ENCODE measurements around the gene CCDC51. TPM values are rescaled to one million over a fixed set of nuclear protein-coding genes. Genes with fewer than 3 reads are reported as not detected.

The CCDC51 gene
- total and polyA plus RNA-seq, 9 of the 15 experiments (the other 6 are each of a cell fraction or from before 2014, with no cell fraction given), result 6.5 to 18.6 (median 15.7) TPM

DNA sequence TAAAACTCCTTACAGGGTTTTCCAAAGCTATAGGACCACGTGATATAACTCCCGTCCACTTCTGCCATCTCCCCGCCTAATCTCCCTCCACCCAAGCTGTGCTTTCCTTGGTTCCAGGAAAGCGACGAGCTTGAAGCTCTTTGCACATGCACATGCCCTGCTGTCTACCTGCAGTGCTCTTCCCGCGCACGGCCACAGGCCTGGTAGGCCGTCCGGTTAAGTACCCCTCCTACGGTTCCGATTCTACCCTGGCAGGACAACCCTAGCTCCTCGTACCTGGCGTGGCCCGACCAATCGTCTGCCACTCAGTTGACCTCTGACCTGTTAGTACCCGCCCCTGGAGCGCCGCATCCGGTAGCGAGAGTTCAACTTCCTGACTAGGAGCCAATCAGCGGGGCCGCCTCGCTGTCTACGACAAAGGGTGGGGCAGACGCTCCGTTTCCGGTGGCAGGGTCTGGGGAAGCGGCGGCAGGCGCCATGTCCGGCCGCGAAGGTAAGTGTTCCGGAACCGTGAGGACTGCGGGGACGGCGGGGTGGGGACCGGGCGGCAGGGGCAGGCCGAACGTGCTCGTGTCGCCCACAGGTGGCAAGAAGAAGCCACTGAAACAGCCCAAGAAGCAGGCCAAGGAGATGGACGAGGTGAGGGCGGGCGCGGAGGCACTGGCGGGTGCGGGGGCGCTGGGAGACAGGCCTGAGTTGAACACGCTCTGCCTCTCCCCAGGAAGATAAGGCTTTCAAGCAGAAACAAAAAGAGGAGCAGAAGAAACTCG is at the start of gene CCDC51, which contains the start of gene TMA7 (continued):
- TF ChIP-seq, protein P1, sequence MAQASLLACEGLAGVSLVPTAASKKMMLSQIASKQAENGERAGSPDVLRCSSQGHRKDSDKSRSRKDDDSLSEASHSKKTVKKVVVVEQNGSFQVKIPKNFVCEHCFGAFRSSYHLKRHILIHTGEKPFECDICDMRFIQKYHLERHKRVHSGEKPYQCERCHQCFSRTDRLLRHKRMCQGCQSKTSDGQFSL (CRISPR knock-in tag; IDR thresholded peaks at IDR 0.05), result 0 out of 2 replicates have a peak, but pooled peaks have one; percentile 25
- TF ChIP-seq, protein P1 (tag; IDR thresholded peaks at IDR 0.05), result no peak
- TF ChIP-seq, protein P2, sequence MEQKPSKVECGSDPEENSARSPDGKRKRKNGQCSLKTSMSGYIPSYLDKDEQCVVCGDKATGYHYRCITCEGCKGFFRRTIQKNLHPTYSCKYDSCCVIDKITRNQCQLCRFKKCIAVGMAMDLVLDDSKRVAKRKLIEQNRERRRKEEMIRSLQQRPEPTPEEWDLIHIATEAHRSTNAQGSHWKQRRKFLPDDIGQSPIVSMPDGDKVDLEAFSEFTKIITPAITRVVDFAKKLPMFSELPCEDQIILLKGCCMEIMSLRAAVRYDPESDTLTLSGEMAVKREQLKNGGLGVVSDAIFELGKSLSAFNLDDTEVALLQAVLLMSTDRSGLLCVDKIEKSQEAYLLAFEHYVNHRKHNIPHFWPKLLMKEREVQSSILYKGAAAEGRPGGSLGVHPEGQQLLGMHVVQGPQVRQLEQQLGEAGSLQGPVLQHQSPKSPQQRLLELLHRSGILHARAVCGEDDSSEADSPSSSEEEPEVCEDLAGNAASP (IDR thresholded peaks at IDR 0.05), result no peak
- TF ChIP-seq HDAC2 (IDR thresholded peaks at IDR 0.05) (0 out of 2 replicates have a peak, but pooled peaks have one; percentile 45), NFIC (IDR thresholded peaks at IDR 0.05) (0 out of 2 replicates have a peak, but pooled peaks have one; percentile 33), FOXP1 (CRISPR knock-in tag; IDR thresholded peaks at IDR 0.05) (no peak), ZNF707 (CRISPR knock-in tag; conservative IDR thresholded peaks at IDR 0.05) (no peak), MAFG (tag; conservative IDR thresholded peaks at IDR 0.05) (no peak), ZC3H11A (IDR thresholded peaks at IDR 0.05; ENCODE audit: low read depth, low read length) (no peak), ZNF124 (CRISPR knock-in tag; IDR thresholded peaks at IDR 0.05) (no peak), PTBP1 (IDR thresholded peaks at IDR 0.05; ENCODE audit: low read depth, low read length) (no peak), PHF8 (IDR thresholded peaks at IDR 0.05; ENCODE audit: borderline replicate concordance, low read length) (peak; percentile 91; the same call in 1 of the 2 replicates), PHF20 (IDR thresholded peaks at IDR 0.05; ENCODE audit: partially characterized antibody) (peak; percentile 75), CBX8 (IDR thresholded peaks at IDR 0.05; ENCODE audit: borderline replicate concordance, extremely low read depth, low read depth, low read length, poor library complexity, severe bottlenecking) (no peak), ZNF165 (CRISPR knock-in tag; IDR thresholded peaks at IDR 0.05; ENCODE audit: borderline replicate concordance) (0 out of 2 replicates have a peak, but pooled peaks have one; percentile 38)
- TF ChIP-seq, protein P3, sequence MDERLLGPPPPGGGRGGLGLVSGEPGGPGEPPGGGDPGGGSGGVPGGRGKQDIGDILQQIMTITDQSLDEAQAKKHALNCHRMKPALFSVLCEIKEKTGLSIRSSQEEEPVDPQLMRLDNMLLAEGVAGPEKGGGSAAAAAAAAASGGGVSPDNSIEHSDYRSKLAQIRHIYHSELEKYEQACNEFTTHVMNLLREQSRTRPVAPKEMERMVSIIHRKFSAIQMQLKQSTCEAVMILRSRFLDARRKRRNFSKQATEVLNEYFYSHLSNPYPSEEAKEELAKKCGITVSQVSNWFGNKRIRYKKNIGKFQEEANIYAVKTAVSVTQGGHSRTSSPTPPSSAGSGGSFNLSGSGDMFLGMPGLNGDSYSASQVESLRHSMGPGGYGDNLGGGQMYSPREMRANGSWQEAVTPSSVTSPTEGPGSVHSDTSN (CRISPR knock-in tag; IDR thresholded peaks at IDR 0.05; ENCODE audit: low read depth), result no peak
- TF ChIP-seq, protein P3 (tag; conservative IDR thresholded peaks at IDR 0.05; ENCODE audit: low read depth), result peak; percentile 49
- TF ChIP-seq, protein P4, sequence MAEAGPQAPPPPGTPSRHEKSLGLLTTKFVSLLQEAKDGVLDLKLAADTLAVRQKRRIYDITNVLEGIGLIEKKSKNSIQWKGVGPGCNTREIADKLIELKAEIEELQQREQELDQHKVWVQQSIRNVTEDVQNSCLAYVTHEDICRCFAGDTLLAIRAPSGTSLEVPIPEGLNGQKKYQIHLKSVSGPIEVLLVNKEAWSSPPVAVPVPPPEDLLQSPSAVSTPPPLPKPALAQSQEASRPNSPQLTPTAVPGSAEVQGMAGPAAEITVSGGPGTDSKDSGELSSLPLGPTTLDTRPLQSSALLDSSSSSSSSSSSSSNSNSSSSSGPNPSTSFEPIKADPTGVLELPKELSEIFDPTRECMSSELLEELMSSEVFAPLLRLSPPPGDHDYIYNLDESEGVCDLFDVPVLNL (CRISPR knock-in tag; IDR thresholded peaks at IDR 0.05; ENCODE audit: low read depth), result no peak
- TF ChIP-seq, protein P5, sequence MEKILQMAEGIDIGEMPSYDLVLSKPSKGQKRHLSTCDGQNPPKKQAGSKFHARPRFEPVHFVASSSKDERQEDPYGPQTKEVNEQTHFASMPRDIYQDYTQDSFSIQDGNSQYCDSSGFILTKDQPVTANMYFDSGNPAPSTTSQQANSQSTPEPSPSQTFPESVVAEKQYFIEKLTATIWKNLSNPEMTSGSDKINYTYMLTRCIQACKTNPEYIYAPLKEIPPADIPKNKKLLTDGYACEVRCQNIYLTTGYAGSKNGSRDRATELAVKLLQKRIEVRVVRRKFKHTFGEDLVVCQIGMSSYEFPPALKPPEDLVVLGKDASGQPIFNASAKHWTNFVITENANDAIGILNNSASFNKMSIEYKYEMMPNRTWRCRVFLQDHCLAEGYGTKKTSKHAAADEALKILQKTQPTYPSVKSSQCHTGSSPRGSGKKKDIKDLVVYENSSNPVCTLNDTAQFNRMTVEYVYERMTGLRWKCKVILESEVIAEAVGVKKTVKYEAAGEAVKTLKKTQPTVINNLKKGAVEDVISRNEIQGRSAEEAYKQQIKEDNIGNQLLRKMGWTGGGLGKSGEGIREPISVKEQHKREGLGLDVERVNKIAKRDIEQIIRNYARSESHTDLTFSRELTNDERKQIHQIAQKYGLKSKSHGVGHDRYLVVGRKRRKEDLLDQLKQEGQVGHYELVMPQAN (IDR thresholded peaks at IDR 0.05; ENCODE audit: borderline replicate concordance), result peak; percentile 40; the same call in 1 of the 2 replicates

Measured in K562 (cell line).